HepG2 (cell line): Measurements from ENCODE around the gene RASA3. TPM values are rescaled to one million over a fixed set of nuclear protein-coding genes. Genes with fewer than 3 reads are reported as not detected.

Experiments
- ATAC-seq: fragments of 200-7000 bp; cut with Tn5 transposase; 3 replicates; pipeline ENCODE4 v1.9.1; 2020; ENCODE audit warnings: mild to moderate bottlenecking, moderate library complexity
- BruUV-seq: library from RNA; stranded (reverse); fragments of 400-500 nt; replicated peaks from 2 replicates; lab custom pipeline; 2021; lab: Mats Ljungman, UMichigan
- CTCF ChIA-PET: fragments of 300-600 bp; formaldehyde crosslinking; extraction: SDS; loops from one replicate; lab custom pipeline; 2021; ENCODE audit warnings: low total read pairs, inconsistent platforms, low intra/inter-chr PET ratio; lab: Yijun Ruan, JAX
- POLR2A ChIA-PET: fragments of 350-600 bp; sonication (Branson Sonifier 250); formaldehyde crosslinking; loops from one replicate; lab custom pipeline; 2020; ENCODE audit warnings: antibody characterized with exemption, inconsistent platforms; lab: Yijun Ruan, JAX
- DNase-seq: peaks from one replicate; pipeline ENCODE4 v3.0.0-alpha.2; 2015; ENCODE audit warnings: low spot score
- FAIRE-seq: peaks from 3 replicates; lab custom pipeline; 2011; peaks lifted over from hg19 to GRCh38; lab: Jason Lieb, UNC
- H2AFZ ChIP-seq: one replicate; pipeline ENCODE4 v1.6.1; 2011; ENCODE audit warnings: low read length, inconsistent platforms
- H3K27ac ChIP-seq: fragments of 300-600 bp; 3 replicates; pipeline ENCODE4 v1.8.0; 2011; ENCODE audit warnings: mixed run types, mild to moderate bottlenecking, mixed read lengths, low read length, inconsistent platforms; ENCODE audit not compliant: insufficient read depth; ENCODE audit errors: extremely low read length
- H3K27me3 ChIP-seq, 2 experiments: fragments of 200-600 bp in 1 of 2; 2 replicates in 1 of 2; 3 replicates in 1 of 2; pipeline versions ENCODE4 v1.6.0 to v1.8.0; 2011; ENCODE audit warnings: low read length in 2 of 2, mild to moderate bottlenecking in 2 of 2, moderate library complexity in 2 of 2, inconsistent platforms in 1 of 2; ENCODE audit not compliant: insufficient read depth in 2 of 2, control insufficient read depth in 1 of 2
- H3K36me3 ChIP-seq, 2 experiments: fragments of 200-600 bp in 1 of 2; replicated peaks in 1 of 2; 2 replicates in 1 of 2; 3 replicates in 1 of 2; pipeline versions ENCODE4 v1.5.1 to v1.8.0; 2011; ENCODE audit warnings: low read length in 2 of 2, inconsistent platforms in 1 of 2; ENCODE audit not compliant: insufficient read depth in 2 of 2, control insufficient read depth in 1 of 2
- H3K4me1 ChIP-seq: 2 replicates; pipeline ENCODE4 v1.5.1; 2012; ENCODE audit warnings: low read length, inconsistent platforms; ENCODE audit not compliant: insufficient read depth
- H3K4me2 ChIP-seq: 2 replicates; pipeline ENCODE4 v1.6.0; 2011; ENCODE audit warnings: low read depth, low read length, inconsistent platforms
- H3K4me3 ChIP-seq, 3 experiments: fragments of 200-600 bp in 1 of 3; sonication (generic), shearing (Covaris generic) in 1 of 3; replicated peaks in 1 of 3; 2 replicates each; pipeline ENCODE4 v1.5.1; 2011 to 2016; ENCODE audit warnings: low read length in 3 of 3, inconsistent platforms in 2 of 3, low read depth in 2 of 3, mild to moderate bottlenecking in 2 of 3, control low read depth in 1 of 3, mixed read lengths in 1 of 3; ENCODE audit not compliant: insufficient read depth in 1 of 3
- H3K79me2 ChIP-seq: one replicate; pipeline ENCODE4 v1.6.1; 2011; ENCODE audit warnings: low read length, inconsistent platforms; ENCODE audit not compliant: insufficient read depth
- H3K9ac ChIP-seq: 2 replicates; pipeline ENCODE4 v1.6.0; 2011; ENCODE audit warnings: mild to moderate bottlenecking, low read depth, low read length, inconsistent platforms; ENCODE audit not compliant: insufficient read depth
- H3K9me3 ChIP-seq: 2 replicates; pipeline ENCODE4 v1.5.1; 2012; ENCODE audit warnings: mild to moderate bottlenecking, low read length
- H4K20me1 ChIP-seq: 2 replicates; pipeline ENCODE4 v1.6.0; 2011; ENCODE audit warnings: inconsistent platforms, mild to moderate bottlenecking, low read length, moderate library complexity; ENCODE audit not compliant: insufficient read depth
- TRIM24 ChIP-seq: sonication (generic); formaldehyde crosslinking; IDR thresholded peaks from 2 replicates; pipeline ENCODE4 v1.8.0; 2022; ENCODE audit warnings: mild to moderate bottlenecking, missing genetic modification reagents
- ZNF20 ChIP-seq: sonication (generic); formaldehyde crosslinking; IDR thresholded peaks from 2 replicates; pipeline ENCODE4 v1.4.0; 2020; ENCODE audit warnings: mild to moderate bottlenecking, moderate library complexity, missing genetic modification reagents
- ZNF646 ChIP-seq: sonication (generic); formaldehyde crosslinking; IDR thresholded peaks from 2 replicates; pipeline ENCODE4 v1.9.0; 2021; ENCODE audit warnings: mild to moderate bottlenecking, missing genetic modification reagents
- WGBS: methylation state at CpG from one replicate; pipeline ENCODE4 v1.1.6; 2017; ENCODE audit warnings: low lambda C conversion rate; 5-methylcytosine and 5-hydroxymethylcytosine counted together
- in situ Hi-C: cut with HindIII; loops from 2 replicates; pipeline ENCODE4 v1.10.0; 2017; ENCODE audit warnings: low pct_unique_long_range_greater_than_20kb; ENCODE audit not compliant: extremely low pct_ligation_motif_present
- intact Hi-C: fragments of 100-400 bp; cut with micrococcal nuclease; formaldehyde crosslinking; loops from one replicate; pipeline ENCODE4 v1.10.0; 2022; ENCODE audit not compliant: unreplicated experiment
- polyA plus RNA-seq, 8 experiments: library from polyadenylated mRNA; depleted of rRNA in 3 of 8; stranded (reverse) in 7 of 8; unstranded in 1 of 8; fragments of >200 nt; fragmentation: Illumina TruSeq in 4 of 8; extraction: Trizol in 4 of 8; gene quantifications; 2 replicates each; pipeline versions ENCODE4 v1.2.1 to v1.2.3, GENCODE V29; 2011 to 2016; ENCODE audit warnings: low read depth in 4 of 8, missing spikeins in 1 of 8, mixed read lengths in 1 of 8; ENCODE audit not compliant: insufficient read depth in 1 of 8
- total RNA-seq, 5 experiments: library from RNA; depleted of rRNA; stranded (reverse); fragments of >200 nt; fragmentation: Illumina TruSeq; extraction: Trizol; gene quantifications; 2 replicates each; pipeline ENCODE4 v1.2.3, GENCODE V29; 2016; ENCODE audit warnings: low read depth in 1 of 5

The RASA3 gene
- total and polyA plus RNA-seq, 2 of the 13 experiments (the other 11 are each of a cell fraction or from before 2014, with no cell fraction given) = 0.05 TPM; not detected in 1

- POLR2A ChIA-PET = no interaction called here
- no TSS peak for BruUV-seq
Measured at GRCh38 chr13:114030666-114031610, 101.5 kb downstream of the RASA3 start.

More at GRCh38 chr13:114030666-114031610, 101.5 kb downstream of the RASA3 start:
- no peaks in the 10 kb centered on the region for H4K20me1 ChIP-seq
- no peak overlapping the region for H3K27ac ChIP-seq
- no peak overlapping the region for H3K9ac ChIP-seq
- H3K27me3 ChIP-seq = peaks cover 7 to 43% of the 10 kb centered on the region in 2 experiments; a peak in 4 of 5 replicates
- H3K4me3 ChIP-seq = no peak overlapping the region
- H3K4me2 ChIP-seq = no peak overlapping the region
- CTCF ChIA-PET = no interaction called here
- H3K9me3 ChIP-seq = no peaks in the 10 kb centered on the region
- TF ChIP-seq TRIM24 (CRISPR knock-in tag) (no peak), ZNF646 (CRISPR knock-in tag) (0 out of 2 replicates have a peak, but pooled peaks have one; percentile 21), ZNF20 (CRISPR knock-in tag) (no peak)
- 0 out of 2 replicates have a peak, but pooled peaks cover under 1% of the 10 kb centered on the region for H3K4me1 ChIP-seq
- DNase-seq (no peak), FAIRE-seq (no peak), ATAC-seq (no peak)
- 80% methylated on average over 16 of the region's 28 CpGs for WGBS
- no peak overlapping the region for H2AFZ ChIP-seq
- no peaks in the 10 kb centered on the region for H3K79me2 ChIP-seq
- in situ Hi-C loops = no loop called here
- intact Hi-C loops = no loop called here
- no peaks in the 10 kb centered on the region for H3K36me3 ChIP-seq
